ENCODE results near the gene C12orf57. TPM values are rescaled to one million over a fixed set of nuclear protein-coding genes. Genes with fewer than 3 reads are reported as not detected.
A peak's percentile ranks its signal among the peaks of the same experiment; 100 is the strongest.

The C12orf57 gene
- total and polyA plus RNA-seq, 2 of the 8 experiments (the other 6 are each of a cell fraction or from before 2014, with no cell fraction given) = 174 to 993 TPM

- Histone ChIP-seq H4K8ac (ENCODE audit: extremely low read depth, insufficient read depth, low read length) (no peak overlapping the region), H2BK20ac (ENCODE audit: low read length) (no peak overlapping the region), H2BK120ac (replicated peaks; ENCODE audit: low read depth, low read length) (no peak overlapping the region), H3K79me1 (ENCODE audit: low read depth, low read length) (peaks cover 4% of the 10 kb centered on the region), H3K36me3 (ENCODE audit: control insufficient read depth in 2 of 4, insufficient read depth in 4 of 4, low read length in 3 of 4) (peaks cover 26 to 75% (median 47%) of the 10 kb centered on the region in 4 experiments), H2AK5ac (ENCODE audit: low read depth, low read length) (no peak overlapping the region), H3K27me3 (replicated peaks in 1 of 4; ENCODE audit: control insufficient read depth in 3 of 4, extremely low read depth in 1 of 4, insufficient read depth in 3 of 4, low read length in 3 of 4) (no peaks in the 10 kb centered on the region), H2BK12ac (ENCODE audit: low read depth, low read length) (no peak overlapping the region), H3K23me2 (ENCODE audit: low read depth, low read length) (peaks cover 8% of the 10 kb centered on the region; the same call in 1 of the 2 replicates), H4K91ac (replicated peaks; ENCODE audit: insufficient read length, low read length) (no peak overlapping the region), H2AFZ (ENCODE audit: low read length) (no peak overlapping the region), H3K4me2 (ENCODE audit: insufficient read depth in 1 of 2, low read depth in 2 of 2, low read length in 2 of 2) (no peak overlapping the region), H4K20me1 (replicated peaks in 1 of 2; ENCODE audit: control insufficient read depth in 1 of 2, insufficient read depth in 2 of 2, low read length in 2 of 2) (peaks cover 0 to 6% of the 10 kb centered on the region in 2 experiments), H4K5ac (ENCODE audit: insufficient read length, low read depth, low read length) (no peak overlapping the region), H3K79me2 (ENCODE audit: control insufficient read depth in 1 of 2, insufficient read depth in 2 of 2, low read length in 2 of 2) (peaks cover 0 to 9% of the 10 kb centered on the region in 2 experiments; a peak in 1 of 4 replicates), H3K9ac (replicated peaks in 1 of 4; ENCODE audit: extremely low read depth in 1 of 4, low read depth in 3 of 4, low read length in 3 of 4) (no peak overlapping the region), H3K27ac (ENCODE audit: low read depth, low read length) (no peak overlapping the region), H3K4ac (replicated peaks; ENCODE audit: insufficient read length, low read depth, low read length) (no peak overlapping the region), H3K23ac (ENCODE audit: insufficient read length) (no peak overlapping the region), H3K14ac (ENCODE audit: insufficient read length) (no peak overlapping the region), H3K4me3 (ENCODE audit: extremely low read depth in 1 of 4, insufficient read depth in 2 of 4, low read depth in 3 of 4, low read length in 4 of 4) (no peak overlapping the region), H3K9me3 (ENCODE audit: insufficient read depth in 2 of 2, low read depth in 1 of 2, low read length in 1 of 2) (no peaks in the 10 kb centered on the region), H2BK5ac (ENCODE audit: low read depth, low read length) (peak overlapping the region; percentile 18; the same call in 1 of the 2 replicates), H3K56ac (replicated peaks; ENCODE audit: insufficient read length, low read depth, low read length) (no peak overlapping the region), H3K18ac (ENCODE audit: extremely low read depth, low read length) (no peak overlapping the region), H2BK15ac (ENCODE audit: low read length) (no peak overlapping the region), H3K4me1 (replicated peaks in 1 of 4; ENCODE audit: control insufficient read depth in 3 of 4, insufficient read depth in 4 of 4, low read length in 3 of 4) (peaks cover 3 to 9% (median 5%) of the 10 kb centered on the region in 4 experiments)
- FAIRE-seq = no peak
- ChIA-PET POLR2A (ENCODE audit: partially characterized antibody) (interaction anchor here (0.7 to 39.6 kb wide), 7 partner anchors 10 to 50 kb away, joined by 3 to 1027 read pairs (median 7); partner anchors contain the start of genes C12orf57, ENO2, LRRC23 and PTPN6), CTCF (ENCODE audit: partially characterized antibody) (interaction anchor here (0.8 to 9.3 kb wide), 7 partner anchors 10 to 51 kb away, joined by 3 to 74 read pairs (median 6); partner anchors contain the start of genes LRRC23 and SPSB2)
- WGBS, 2 experiments (ENCODE audit: extremely low coverage in 1 of 2, insufficient coverage in 1 of 2, insufficient read length in 1 of 2, insufficient replicate concordance in 2 of 2, low coverage in 1 of 2, low lambda C conversion rate in 2 of 2, missing lambda C conversion rate in 1 of 2) = 73% methylated on average over 7 of the region's 7 CpGs; no CpG with 5 or more reads in 1 of the 2 experiments
- DNase-seq (ENCODE audit: low read depth in 1 of 2, low spot score in 2 of 2) = no peak
- TF ChIP-seq POLR2A (IDR thresholded peaks at IDR 0.05; ENCODE audit: control extremely low read depth in 1 of 2, low read depth in 2 of 2, low read length in 2 of 2) (no peak), E2F6 (IDR thresholded peaks at IDR 0.05) (no peak), TAF1 (IDR thresholded peaks at IDR 0.05; ENCODE audit: low read depth, low read length) (no peak), CEBPB (IDR thresholded peaks at IDR 0.05; ENCODE audit: low read depth, low read length) (no peak), SUZ12 (IDR thresholded peaks at IDR 0.05; ENCODE audit: low read length) (no peak), BCL11A (IDR thresholded peaks at IDR 0.05; ENCODE audit: low read depth in 2 of 2, low read length in 2 of 2) (no peak), RXRA (IDR thresholded peaks at IDR 0.05; ENCODE audit: insufficient read depth, low read depth, low read length) (no peak), ZNF274 (IDR thresholded peaks at IDR 0.05; ENCODE audit: borderline replicate concordance, extremely low read depth, low read length) (no peak), POU5F1 (IDR thresholded peaks at IDR 0.05; ENCODE audit: low read depth, low read length) (no peak), TCF12 (IDR thresholded peaks at IDR 0.05; ENCODE audit: low read depth, low read length) (no peak), PHF8 (conservative IDR thresholded peaks at IDR 0.05; ENCODE audit: low read depth, low read length) (no peak), SP1 (IDR thresholded peaks at IDR 0.05; ENCODE audit: low read depth, low read length) (no peak), RBBP5 (IDR thresholded peaks at IDR 0.05; ENCODE audit: borderline replicate concordance, low read depth, low read length) (no peak), YY1 (IDR thresholded peaks at IDR 0.05; ENCODE audit: low read depth, low read length) (no peak)
Observed at GRCh38 chr12:6919588-6919987, 24.2 kb upstream of the C12orf57 start.

All from H1 (cell line).